ENCODE measurements around the gene GNPAT.

GRCh38 chr1:231214918-231215680 is 25.9 kb upstream of the GNPAT start:
- TF ChIP-seq ZNF274 (IDR thresholded peaks at IDR 0.05; ENCODE audit: insufficient read depth, insufficient read length) (no peak), TARDBP (IDR thresholded peaks at IDR 0.05; ENCODE audit: borderline replicate concordance) (no peak), SMARCA5 (IDR thresholded peaks at IDR 0.05) (no peak), CREM (IDR thresholded peaks at IDR 0.05; ENCODE audit: low read depth) (no peak), PAX5 (IDR thresholded peaks at IDR 0.05; ENCODE audit: borderline replicate concordance, low read depth, low read length) (no peak), CTCF (IDR thresholded peaks at IDR 0.05 in 2 of 3, conservative IDR thresholded peaks at IDR 0.05 in 1 of 3; ENCODE audit: control insufficient read depth in 2 of 3, extremely low read depth in 1 of 3, insufficient read depth in 1 of 3, low read depth in 3 of 3, low read length in 3 of 3) (no peak)

Data from GM12878 (cell line).